Esophagus squamous epithelium (tissue), 5 donors: ENCODE measurements around the gene TRIM54. TPM values are rescaled to one million over a fixed set of nuclear protein-coding genes. Genes with fewer than 3 reads are reported as not detected.

ENCODE experiments used
- DNase-seq: peaks from one replicate; lab custom pipeline; 2025; lab: John Stamatoyannopoulos, UW
- H3K27ac ChIP-seq, 4 donors: fragments of 200-600 bp; sonication (generic); one replicate each; pipeline ENCODE4 v1.5.1; 2016 to 2019; ENCODE audit warnings: mild to moderate bottlenecking in 1 of 4
- H3K27me3 ChIP-seq, 4 donors: fragments of 200-600 bp; sonication (generic); 1 replicate in 3 of 4; 2 replicates in 1 of 4; pipeline versions ENCODE4 v1.5.1 to v1.6.0; 2017 to 2021; ENCODE audit warnings: antibody characterized with exemption in 1 of 4
- H3K36me3 ChIP-seq, 3 donors: fragments of 200-600 bp; sonication (generic); one replicate each; pipeline ENCODE4 v1.5.1; 2016 to 2019
- H3K4me1 ChIP-seq, 3 donors: fragments of 200-600 bp; sonication (generic); one replicate each; pipeline ENCODE4 v1.5.1; 2017 to 2019
- H3K4me3 ChIP-seq, 4 donors: fragments of 200-600 bp; sonication (generic); 1 replicate in 3 of 4; 2 replicates in 1 of 4; pipeline ENCODE4 v1.5.1; 2016 to 2019; ENCODE audit warnings: mild to moderate bottlenecking in 2 of 4, moderate library complexity in 1 of 4
- H3K9me3 ChIP-seq, 3 donors: fragments of 200-600 bp; sonication (generic); one replicate each; pipeline ENCODE4 v1.5.1; 2016 to 2019
- POLR2A ChIP-seq, 4 donors: fragments of 450-650 bp; IDR thresholded peaks; one replicate each; pipeline ENCODE4 v1.6.1; 2017; ENCODE audit warnings: antibody characterized with exemption in 4 of 4, mild to moderate bottlenecking in 4 of 4, moderate library complexity in 3 of 4
- WGBS, 2 donors: methylation state at CpG; one replicate each; pipeline ENCODE4 v1.1.5; 2018; 5-methylcytosine and 5-hydroxymethylcytosine counted together
- intact Hi-C: fragments of 100-400 bp; cut with DNase I; formaldehyde crosslinking; loops from one replicate; pipeline ENCODE4 v1.15.0; 2022
- total RNA-seq, 4 donors: library from RNA; depleted of rRNA; stranded (reverse); fragments of >200 nt; gene quantifications; one replicate each; pipeline ENCODE4 v1.1.0, GENCODE V29; 2016
- TF ChIP-seq, protein P1 (sequence below), 6 experiments: fragments of 450-650 bp in 4 of 6; fragments of 200-600 bp in 2 of 6; sonication (generic) in 2 of 6; IDR thresholded peaks; one replicate each; pipeline ENCODE4 v1.5.1; 2016 to 2019; ENCODE audit warnings: antibody characterized with exemption in 6 of 6, mild to moderate bottlenecking in 4 of 6, moderate library complexity in 4 of 6
- donor health status: DM: yes; HTN: yes; CAD: no.

Gene TRIM54
- total RNA-seq, 4 donors from 2014 or later, result not detected

GRCh38 chr2:27275211-27276150 lies 6.7 kb upstream of the TRIM54 start, which contains the start of gene DNAJC5G:
Gene DNAJC5G, plus strand, starts transcription at chr2:27275433. Its CDS starts 1,296 bp downstream, at chr2:27276729.
- no peak within 1 kb of the TSS for H3K4me3 ChIP-seq
- no peak within 1 kb of the TSS for H3K27ac ChIP-seq
- H3K9me3 ChIP-seq, result no peaks in the 10 kb centered on the region
- no peaks in the 10 kb centered on the region for H3K36me3 ChIP-seq
- intact Hi-C loops, result loop anchor here (10.0 kb wide), 1 partner anchor 171 kb away; no protein-coding TSS in a partner anchor
- H3K4me1 ChIP-seq, result no peaks in the 10 kb centered on the region
- DNase-seq, result no peak
- TF ChIP-seq POLR2A (IDR thresholded peaks at IDR 0.05), result no peak
- TF ChIP-seq, protein P1, sequence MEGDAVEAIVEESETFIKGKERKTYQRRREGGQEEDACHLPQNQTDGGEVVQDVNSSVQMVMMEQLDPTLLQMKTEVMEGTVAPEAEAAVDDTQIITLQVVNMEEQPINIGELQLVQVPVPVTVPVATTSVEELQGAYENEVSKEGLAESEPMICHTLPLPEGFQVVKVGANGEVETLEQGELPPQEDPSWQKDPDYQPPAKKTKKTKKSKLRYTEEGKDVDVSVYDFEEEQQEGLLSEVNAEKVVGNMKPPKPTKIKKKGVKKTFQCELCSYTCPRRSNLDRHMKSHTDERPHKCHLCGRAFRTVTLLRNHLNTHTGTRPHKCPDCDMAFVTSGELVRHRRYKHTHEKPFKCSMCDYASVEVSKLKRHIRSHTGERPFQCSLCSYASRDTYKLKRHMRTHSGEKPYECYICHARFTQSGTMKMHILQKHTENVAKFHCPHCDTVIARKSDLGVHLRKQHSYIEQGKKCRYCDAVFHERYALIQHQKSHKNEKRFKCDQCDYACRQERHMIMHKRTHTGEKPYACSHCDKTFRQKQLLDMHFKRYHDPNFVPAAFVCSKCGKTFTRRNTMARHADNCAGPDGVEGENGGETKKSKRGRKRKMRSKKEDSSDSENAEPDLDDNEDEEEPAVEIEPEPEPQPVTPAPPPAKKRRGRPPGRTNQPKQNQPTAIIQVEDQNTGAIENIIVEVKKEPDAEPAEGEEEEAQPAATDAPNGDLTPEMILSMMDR (IDR thresholded peaks at IDR 0.05), result no peak
- WGBS, 2 donors, result 83% methylated on average over 12 to 14 of the region's 39 CpGs
- peaks cover 0 to 68% (median 0%) of the 10 kb centered on the region in 4 donors for H3K27me3 ChIP-seq

DNA sequence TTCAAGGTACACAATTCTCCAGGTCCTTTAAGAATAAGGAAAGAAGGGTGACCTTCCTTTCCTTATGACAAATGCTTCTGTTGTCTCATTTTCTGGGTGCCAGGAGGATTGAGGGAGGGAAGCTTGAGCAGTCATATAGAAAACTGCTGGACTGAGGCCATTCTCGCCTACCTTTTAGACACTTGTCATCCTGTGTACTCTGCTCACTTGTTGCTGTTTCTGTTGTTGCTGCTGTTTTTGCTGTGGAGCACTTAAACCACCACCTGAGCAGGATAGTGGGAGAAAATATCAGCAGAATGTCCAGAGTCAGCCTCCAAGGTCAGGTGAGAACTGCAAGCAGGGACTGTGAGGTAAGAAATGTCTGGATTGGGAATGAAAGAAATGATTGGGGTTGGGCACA lies 4.2 kb upstream of the TRIM54 start:
- Histone ChIP-seq H3K27ac (no peak overlapping the region), H3K9me3 (no peaks in the 10 kb centered on the region), H3K36me3 (no peaks in the 10 kb centered on the region), H3K4me1 (no peaks in the 10 kb centered on the region), H3K4me3 (no peak overlapping the region), H3K27me3 (peaks cover 0 to 71% (median 0%) of the 10 kb centered on the region in 4 donors)
- no peak for DNase-seq
- 47 to 67% methylated on average over 1 of the region's 1 CpG for WGBS, 2 donors
- intact Hi-C loops, result loop anchor here (10.0 kb wide), 1 partner anchor 173 kb away; no protein-coding TSS in a partner anchor
- TF ChIP-seq, protein P1 (IDR thresholded peaks at IDR 0.05), result no peak
- no peak for TF ChIP-seq POLR2A (IDR thresholded peaks at IDR 0.05)

DNA sequence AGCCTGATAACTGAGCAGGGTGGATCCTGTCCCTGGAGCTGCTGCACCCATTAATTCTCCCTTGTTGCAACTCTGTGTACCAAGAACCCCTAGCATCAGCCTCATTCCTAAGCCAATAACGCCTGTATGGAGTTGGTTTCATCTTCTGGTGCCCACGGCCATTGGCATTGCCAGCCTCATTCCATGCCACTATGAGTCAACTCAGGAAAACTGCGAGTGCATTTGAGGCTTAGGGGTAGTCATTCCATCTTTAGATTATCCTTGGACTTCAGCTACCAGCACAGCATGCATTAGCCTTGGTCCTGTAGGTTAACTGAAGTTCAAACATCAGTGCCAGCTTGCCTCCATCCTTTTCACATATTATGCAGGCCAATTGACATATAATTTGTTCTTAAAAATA lies 1.4 kb upstream of the TRIM54 start:
- no peaks in the 10 kb centered on the region for H3K9me3 ChIP-seq
- H3K4me3 ChIP-seq, result no peak overlapping the region
- no peaks in the 10 kb centered on the region for H3K4me1 ChIP-seq
- 49 to 56% methylated on average over 3 of the region's 3 CpGs for WGBS, 2 donors
- H3K36me3 ChIP-seq, result no peaks in the 10 kb centered on the region
- peaks cover 0 to 66% (median 0%) of the 10 kb centered on the region in 4 donors for H3K27me3 ChIP-seq
- no peak for DNase-seq
- H3K27ac ChIP-seq, result no peak overlapping the region
- TF ChIP-seq, protein P1 (IDR thresholded peaks at IDR 0.05), result no peak
- no peak for TF ChIP-seq POLR2A (IDR thresholded peaks at IDR 0.05)
- intact Hi-C loops, result no loop called here

DNA sequence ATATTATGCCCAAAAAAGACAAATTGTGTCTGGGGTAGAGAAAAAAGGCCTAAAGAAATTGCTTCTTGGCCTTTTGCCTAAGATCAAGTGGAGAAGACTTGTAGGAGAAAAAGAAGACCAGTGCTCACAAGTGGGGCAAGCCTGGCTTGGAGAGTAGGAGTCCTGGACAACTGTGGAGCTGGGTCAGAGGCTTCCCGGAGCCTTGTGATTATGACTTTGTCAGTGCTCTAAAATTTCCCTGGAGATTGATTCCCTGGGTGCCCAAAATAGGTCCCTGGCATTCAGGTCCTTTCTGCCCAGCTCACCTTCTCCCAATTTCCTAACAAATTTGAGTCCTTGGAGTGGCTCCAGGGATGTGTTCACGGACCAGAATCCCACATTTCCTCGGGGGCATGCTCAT lies 787 bp upstream of the TRIM54 start:
- Histone ChIP-seq H3K27me3 (peaks cover 0 to 61% (median 0%) of the 10 kb centered on the region in 4 donors), H3K36me3 (no peaks in the 10 kb centered on the region), H3K9me3 (no peaks in the 10 kb centered on the region), H3K4me3 (no peak overlapping the region), H3K27ac (no peak overlapping the region), H3K4me1 (no peaks in the 10 kb centered on the region)
- intact Hi-C loops, result no loop called here
- WGBS, 2 donors, result 56% methylated on average over 2 to 3 of the region's 3 CpGs
- no peak for DNase-seq
- TF ChIP-seq, protein P1 (IDR thresholded peaks at IDR 0.05), result no peak
- no peak for TF ChIP-seq POLR2A (IDR thresholded peaks at IDR 0.05)

DNA sequence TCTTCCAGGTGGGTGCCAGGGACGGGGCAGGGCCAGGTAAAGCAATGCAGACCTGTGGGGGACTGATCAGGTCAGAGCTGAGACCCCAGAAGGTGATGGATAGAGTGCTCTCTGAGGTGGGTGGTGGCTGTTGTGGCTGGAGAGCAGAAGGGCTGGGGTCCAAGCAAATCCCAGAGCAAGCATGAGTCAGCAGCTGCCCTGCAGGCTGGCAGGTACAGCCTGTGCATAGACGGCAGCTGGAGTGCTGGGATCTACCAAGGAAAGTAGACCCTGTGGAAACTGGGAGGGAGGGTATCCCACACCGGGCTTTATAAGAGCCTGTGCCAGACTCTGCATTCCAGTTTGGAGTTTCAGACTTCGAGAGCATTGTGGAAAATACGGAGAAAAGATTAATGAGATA lies 663 bp downstream of the TRIM54 start:
- Histone ChIP-seq H3K36me3 (no peaks in the 10 kb centered on the region), H3K4me1 (no peaks in the 10 kb centered on the region), H3K27ac (no peak overlapping the region), H3K4me3 (no peak overlapping the region), H3K27me3 (peaks cover 0 to 59% (median 0%) of the 10 kb centered on the region in 4 donors), H3K9me3 (no peaks in the 10 kb centered on the region)
- intact Hi-C loops, result no loop called here
- WGBS, 2 donors, result 31 to 34% methylated on average over 4 of the region's 5 CpGs
- TF ChIP-seq, protein P1 (IDR thresholded peaks at IDR 0.05), result no peak
- no peak for TF ChIP-seq POLR2A (IDR thresholded peaks at IDR 0.05)
- DNase-seq, result no peak
